Naive B cell (primary cell): Measurements from ENCODE around the gene MAN2B1. TPM values are rescaled to one million over a fixed set of nuclear protein-coding genes. Genes with fewer than 3 reads are reported as not detected.
"Not testable (repeated sequence)": the region's sequence is repeated elsewhere in the genome, so short reads cannot be mapped to it uniquely, and the experiment has no call there.

Source experiments
- ATAC-seq, 2 donors: fragments of 150-1000 bp; cut with Tn5 transposase; 2 replicates each; pipeline ENCODE4 v1.10.0; 2021; ENCODE audit warnings: low read depth in 2 of 2, mild to moderate bottlenecking in 2 of 2, moderate library complexity in 2 of 2
- DNase-seq: peaks from one replicate; pipeline ENCODE4 v3.0.0; 2022
- H3K27ac Mint-ChIP-seq, 6 donors: one replicate each; pipeline ENCODE4 v1.8.0; 2020 to 2022; ENCODE audit warnings: mild to moderate bottlenecking in 6 of 6, mixed read lengths in 6 of 6, moderate library complexity in 5 of 6, inconsistent platforms in 2 of 6
- H3K27me3 Mint-ChIP-seq, 3 donors: one replicate each; pipeline ENCODE4 v1.8.0; 2021 to 2022; ENCODE audit warnings: mixed read lengths in 3 of 3, mild to moderate bottlenecking in 1 of 3
- H3K36me3 Mint-ChIP-seq, 2 donors: one replicate each; pipeline ENCODE4 v1.8.0; 2020 to 2022; ENCODE audit warnings: mixed read lengths in 2 of 2, inconsistent platforms in 1 of 2, mild to moderate bottlenecking in 1 of 2
- H3K4me1 Mint-ChIP-seq, 3 donors: one replicate each; pipeline ENCODE4 v1.8.0; 2020 to 2022; ENCODE audit warnings: mixed read lengths in 3 of 3, inconsistent platforms in 1 of 3, mild to moderate bottlenecking in 1 of 3, moderate library complexity in 1 of 3
- H3K4me3 Mint-ChIP-seq, 8 donors: one replicate each; pipeline ENCODE4 v1.8.0; 2020 to 2022; ENCODE audit warnings: mild to moderate bottlenecking in 8 of 8, mixed read lengths in 8 of 8, moderate library complexity in 8 of 8, inconsistent platforms in 2 of 8
- H3K9me3 Mint-ChIP-seq, 7 donors: one replicate each; pipeline ENCODE4 v1.8.0; 2020 to 2022; ENCODE audit warnings: mixed read lengths in 7 of 7, mild to moderate bottlenecking in 5 of 7, inconsistent platforms in 2 of 7, moderate library complexity in 1 of 7
- polyA plus RNA-seq, 6 donors: library from polyadenylated mRNA; unstranded; fragments of 300-500 nt; fragmentation: Illumina TruSeq; gene quantifications; one replicate each; pipeline ENCODE4 v1.2.3, GENCODE V29; 2021; ENCODE audit warnings: low read depth in 6 of 6

The MAN2B1 gene
- polyA plus RNA-seq, 6 donors from 2014 or later: 64.1 to 97.0 (median 76.9) TPM

- ATAC-seq, H3K9me3 Mint-ChIP-seq, H3K36me3 Mint-ChIP-seq, H3K27me3 Mint-ChIP-seq, DNase-seq, H3K4me3 Mint-ChIP-seq: not testable (repeated sequence)
- Mint-ChIP-seq H3K4me1 (peaks cover 16 to 26% (median 26%) of the 10 kb centered on the region in 3 donors), H3K27ac (peak overlapping the region in 2 of 6 donors; percentile 54 to 66)
Observed at GRCh38 chr19:12643716-12644115, 22.8 kb downstream of the MAN2B1 start.

- H3K4me3 Mint-ChIP-seq: peak overlapping the region in 1 of 8 donors; percentile 6
- H3K36me3 Mint-ChIP-seq: peaks cover 0 to 5% of the 10 kb centered on the region in 2 donors
- H3K27ac Mint-ChIP-seq: peak overlapping the region in 1 of 6 donors; percentile 21
- no peaks in the 10 kb centered on the region for H3K9me3 Mint-ChIP-seq
- peaks cover 10 to 22% (median 19%) of the 10 kb centered on the region in 3 donors for H3K4me1 Mint-ChIP-seq
- no peak for DNase-seq
- no peaks in the 10 kb centered on the region for H3K27me3 Mint-ChIP-seq
- ATAC-seq: no peak
Observed at GRCh38 chr19:12642506-12642905, 24.0 kb downstream of the MAN2B1 start.

- no peaks in the 10 kb centered on the region for H3K27me3 Mint-ChIP-seq
- H3K4me1 Mint-ChIP-seq: peaks cover 10 to 24% (median 14%) of the 10 kb centered on the region in 3 donors
- DNase-seq (no peak), ATAC-seq (no peak)
- no peak overlapping the region for H3K4me3 Mint-ChIP-seq
- no peaks in the 10 kb centered on the region for H3K9me3 Mint-ChIP-seq
- peaks cover 0 to 4% of the 10 kb centered on the region in 2 donors for H3K36me3 Mint-ChIP-seq
- peak overlapping the region in 2 of 6 donors; percentile 56 to 74 for H3K27ac Mint-ChIP-seq
Observed at GRCh38 chr19:12641456-12641855, 25.1 kb downstream of the MAN2B1 start.

GRCh38 chr19:12639901-12640613 lies 26.5 kb downstream of the MAN2B1 start:
- H3K4me3 Mint-ChIP-seq: peak overlapping the region; percentile 32 to 92 (median 86)
- peaks cover 14 to 27% (median 18%) of the 10 kb centered on the region in 3 donors for H3K4me1 Mint-ChIP-seq
- DNase-seq (peak; percentile 85), ATAC-seq (peak; percentile 96 to 97)
- H3K9me3 Mint-ChIP-seq: no peaks in the 10 kb centered on the region
- H3K27me3 Mint-ChIP-seq: no peaks in the 10 kb centered on the region
- H3K27ac Mint-ChIP-seq: peak overlapping the region; percentile 90 to 96 (median 94)
- H3K36me3 Mint-ChIP-seq: peaks cover 0 to 4% of the 10 kb centered on the region in 2 donors

- Mint-ChIP-seq H3K4me1 (peaks cover 16 to 27% (median 20%) of the 10 kb centered on the region in 3 donors), H3K27me3 (no peaks in the 10 kb centered on the region), H3K9me3 (no peaks in the 10 kb centered on the region)
Observed at GRCh38 chr19:12638611-12639182, 27.8 kb downstream of the MAN2B1 start.

GRCh38 chr19:12636631-12637030 lies 29.9 kb downstream of the MAN2B1 start:
- no peaks in the 10 kb centered on the region for H3K27me3 Mint-ChIP-seq
- H3K4me1 Mint-ChIP-seq: peaks cover 16 to 32% (median 17%) of the 10 kb centered on the region in 3 donors
- H3K9me3 Mint-ChIP-seq: no peaks in the 10 kb centered on the region
- DNase-seq (no peak), ATAC-seq (no peak)
- H3K27ac Mint-ChIP-seq: peak overlapping the region in 1 of 6 donors; percentile 61
- peaks cover 0 to 6% of the 10 kb centered on the region in 2 donors for H3K36me3 Mint-ChIP-seq
- no peak overlapping the region for H3K4me3 Mint-ChIP-seq

More at GRCh38 chr19:12638611-12639182, 27.8 kb downstream of the MAN2B1 start:
- Mint-ChIP-seq H3K4me3 (no peak overlapping the region), H3K36me3 (peaks cover 0 to 6% of the 10 kb centered on the region in 2 donors), H3K27ac (peak overlapping the region in 1 of 6 donors; percentile 38)
- ATAC-seq (no peak), DNase-seq (no peak)

- no peaks in the 10 kb centered on the region for H3K27me3 Mint-ChIP-seq
- H3K4me3 Mint-ChIP-seq: no peak overlapping the region
- peak overlapping the region in 3 of 6 donors; percentile 24 to 56 (median 44) for H3K27ac Mint-ChIP-seq
- H3K9me3 Mint-ChIP-seq: peaks cover 0 to 19% (median 9%) of the 10 kb centered on the region in 7 donors
- H3K4me1 Mint-ChIP-seq: peaks cover 0 to 10% (median 3%) of the 10 kb centered on the region in 3 donors
- ATAC-seq (no peak), DNase-seq (no peak)
- H3K36me3 Mint-ChIP-seq: peaks cover 17 to 23% of the 10 kb centered on the region in 2 donors
Observed at GRCh38 chr19:12629215-12629614, 37.3 kb downstream of the MAN2B1 start.

- DNase-seq: no peak
- Mint-ChIP-seq H3K27me3 (no peaks in the 10 kb centered on the region), H3K36me3 (peaks cover 17 to 23% of the 10 kb centered on the region in 2 donors), H3K4me1 (peaks cover 4 to 13% (median 6%) of the 10 kb centered on the region in 3 donors), H3K9me3 (peaks cover 0 to 19% (median 9%) of the 10 kb centered on the region in 7 donors), H3K27ac (peak overlapping the region in 1 of 6 donors; percentile 56), H3K4me3 (no peak overlapping the region)
- no peak for ATAC-seq
Observed at GRCh38 chr19:12628040-12629022, 38.2 kb downstream of the MAN2B1 start.

GRCh38 chr19:12626958-12627357 lies 39.6 kb downstream of the MAN2B1 start:
- Mint-ChIP-seq H3K36me3 (peaks cover 17 to 23% of the 10 kb centered on the region in 2 donors), H3K27me3 (no peaks in the 10 kb centered on the region), H3K4me1 (peaks cover 9 to 20% (median 10%) of the 10 kb centered on the region in 3 donors), H3K27ac (no peak overlapping the region), H3K4me3 (no peak overlapping the region), H3K9me3 (peaks cover 0 to 19% (median 9%) of the 10 kb centered on the region in 7 donors)
- ATAC-seq: no peak
- DNase-seq: no peak

- Mint-ChIP-seq H3K4me3 (no peak overlapping the region), H3K27me3 (no peaks in the 10 kb centered on the region), H3K4me1 (peaks cover 11 to 41% (median 26%) of the 10 kb centered on the region in 3 donors), H3K27ac (peak overlapping the region in 3 of 6 donors; percentile 44 to 88 (median 72)), H3K9me3 (peaks cover 0 to 14% (median 7%) of the 10 kb centered on the region in 7 donors), H3K36me3 (peaks cover 9 to 14% of the 10 kb centered on the region in 2 donors)
- ATAC-seq: no peak
- DNase-seq: no peak
Observed at GRCh38 chr19:12623361-12624031, 43.0 kb downstream of the MAN2B1 start.

GRCh38 chr19:12621253-12622024 lies 45.1 kb downstream of the MAN2B1 start:
- H3K36me3 Mint-ChIP-seq, ATAC-seq, H3K27me3 Mint-ChIP-seq, DNase-seq, H3K9me3 Mint-ChIP-seq: not testable (repeated sequence)
- H3K4me1 Mint-ChIP-seq: peaks cover 15 to 62% (median 32%) of the 10 kb centered on the region in 3 donors
- H3K4me3 Mint-ChIP-seq: peak overlapping the region in 2 of 8 donors; percentile 24 to 37
- peak overlapping the region in 3 of 6 donors; percentile 56 to 64 (median 63) for H3K27ac Mint-ChIP-seq

GRCh38 chr19:12617646-12618045 lies 48.9 kb downstream of the MAN2B1 start:
- Mint-ChIP-seq H3K4me3 (peak overlapping the region in 4 of 8 donors; percentile 25 to 89 (median 66)), H3K9me3 (no peaks in the 10 kb centered on the region), H3K36me3 (peaks cover 4 to 8% of the 10 kb centered on the region in 2 donors), H3K4me1 (peaks cover 29 to 86% (median 47%) of the 10 kb centered on the region in 3 donors), H3K27me3 (no peaks in the 10 kb centered on the region), H3K27ac (peak overlapping the region in 1 of 6 donors; percentile 67)
- no peak for DNase-seq
- no peak for ATAC-seq
